ENCODE results near the gene COL6A5. TPM values are rescaled to one million over a fixed set of nuclear protein-coding genes. Genes with fewer than 3 reads are reported as not detected.

COL6A5 gene
- total RNA-seq, 2 donors from 2014 or later = 0.15 TPM; not detected in 1

DNA sequence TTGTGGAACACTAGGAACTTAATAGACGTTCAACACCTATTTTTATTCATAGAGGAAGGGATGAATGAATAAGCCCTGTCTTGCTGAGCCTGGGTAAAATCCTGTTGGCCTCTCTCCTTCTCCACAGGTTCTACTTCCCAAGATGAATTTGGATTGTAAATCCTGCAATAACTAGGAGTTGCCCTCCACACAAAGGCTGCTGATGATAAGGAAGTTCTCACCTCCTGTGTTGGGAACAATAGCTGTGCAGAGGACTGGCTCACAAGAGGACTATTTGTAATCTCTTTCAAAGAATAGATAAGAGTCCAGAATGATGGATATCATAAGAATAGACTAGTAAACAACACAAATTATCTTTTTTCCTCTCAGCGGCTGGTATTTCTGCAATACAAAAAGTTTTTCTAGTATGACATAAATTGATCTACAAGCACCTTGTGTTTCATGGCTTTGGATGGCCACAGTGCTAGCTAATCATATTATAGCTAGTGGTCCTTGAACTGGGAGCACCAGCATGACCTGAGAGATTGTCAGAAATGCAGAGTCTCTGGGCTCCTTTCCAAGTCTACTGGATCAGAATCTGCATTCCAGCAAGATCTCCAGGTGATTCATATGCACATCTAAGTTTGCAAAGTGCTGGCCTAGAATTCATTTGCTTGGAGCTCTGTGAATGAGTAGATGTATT, 143.4 kb downstream of the COL6A5 start:
- DNase-seq = no peak
- H3K4me3 ChIP-seq = no peak overlapping the region
- H3K27ac ChIP-seq = no peak overlapping the region
- no peaks in the 10 kb centered on the region for H3K27me3 ChIP-seq
- no peaks in the 10 kb centered on the region for H3K4me1 ChIP-seq
- H3K9me3 ChIP-seq = no peaks in the 10 kb centered on the region
- H3K36me3 ChIP-seq = no peaks in the 10 kb centered on the region
- H3K9ac ChIP-seq (ENCODE audit: low read depth in 2 of 2, low read length in 2 of 2) = no peak overlapping the region
- intact Hi-C loops (cut with DNase I) = no loop called here
- TF ChIP-seq, protein P1, sequence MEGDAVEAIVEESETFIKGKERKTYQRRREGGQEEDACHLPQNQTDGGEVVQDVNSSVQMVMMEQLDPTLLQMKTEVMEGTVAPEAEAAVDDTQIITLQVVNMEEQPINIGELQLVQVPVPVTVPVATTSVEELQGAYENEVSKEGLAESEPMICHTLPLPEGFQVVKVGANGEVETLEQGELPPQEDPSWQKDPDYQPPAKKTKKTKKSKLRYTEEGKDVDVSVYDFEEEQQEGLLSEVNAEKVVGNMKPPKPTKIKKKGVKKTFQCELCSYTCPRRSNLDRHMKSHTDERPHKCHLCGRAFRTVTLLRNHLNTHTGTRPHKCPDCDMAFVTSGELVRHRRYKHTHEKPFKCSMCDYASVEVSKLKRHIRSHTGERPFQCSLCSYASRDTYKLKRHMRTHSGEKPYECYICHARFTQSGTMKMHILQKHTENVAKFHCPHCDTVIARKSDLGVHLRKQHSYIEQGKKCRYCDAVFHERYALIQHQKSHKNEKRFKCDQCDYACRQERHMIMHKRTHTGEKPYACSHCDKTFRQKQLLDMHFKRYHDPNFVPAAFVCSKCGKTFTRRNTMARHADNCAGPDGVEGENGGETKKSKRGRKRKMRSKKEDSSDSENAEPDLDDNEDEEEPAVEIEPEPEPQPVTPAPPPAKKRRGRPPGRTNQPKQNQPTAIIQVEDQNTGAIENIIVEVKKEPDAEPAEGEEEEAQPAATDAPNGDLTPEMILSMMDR (IDR thresholded peaks at IDR 0.05) = no peak

DNA sequence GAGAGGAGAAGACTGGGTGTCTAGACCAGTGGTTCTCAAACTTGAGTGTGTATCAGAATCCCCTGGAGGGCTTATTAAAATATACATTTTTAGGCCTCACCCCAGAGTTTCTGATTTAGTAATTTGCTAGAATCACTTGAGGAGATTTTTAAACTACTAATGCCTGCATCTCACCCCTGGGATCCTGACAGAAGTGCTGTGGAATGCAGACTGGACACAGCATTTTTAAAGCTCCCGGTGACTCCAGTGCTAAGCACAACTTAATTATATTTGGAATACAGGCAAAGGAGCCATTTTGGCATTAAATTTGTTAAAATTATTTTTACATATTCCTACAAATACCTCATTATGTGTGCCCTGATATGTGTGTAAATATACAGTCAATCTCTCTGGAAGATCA, 144.8 kb downstream of the COL6A5 start:
- H3K9ac ChIP-seq (ENCODE audit: low read depth in 2 of 2, low read length in 2 of 2) = no peak overlapping the region
- intact Hi-C loops (cut with DNase I) = no loop called here
- H3K9me3 ChIP-seq = no peaks in the 10 kb centered on the region
- TF ChIP-seq, protein P1 (IDR thresholded peaks at IDR 0.05) = no peak
- H3K27me3 ChIP-seq = no peaks in the 10 kb centered on the region
- no peak for DNase-seq
- no peaks in the 10 kb centered on the region for H3K36me3 ChIP-seq
- no peaks in the 10 kb centered on the region for H3K4me1 ChIP-seq
- H3K4me3 ChIP-seq = no peak overlapping the region
- no peak overlapping the region for H3K27ac ChIP-seq

DNA sequence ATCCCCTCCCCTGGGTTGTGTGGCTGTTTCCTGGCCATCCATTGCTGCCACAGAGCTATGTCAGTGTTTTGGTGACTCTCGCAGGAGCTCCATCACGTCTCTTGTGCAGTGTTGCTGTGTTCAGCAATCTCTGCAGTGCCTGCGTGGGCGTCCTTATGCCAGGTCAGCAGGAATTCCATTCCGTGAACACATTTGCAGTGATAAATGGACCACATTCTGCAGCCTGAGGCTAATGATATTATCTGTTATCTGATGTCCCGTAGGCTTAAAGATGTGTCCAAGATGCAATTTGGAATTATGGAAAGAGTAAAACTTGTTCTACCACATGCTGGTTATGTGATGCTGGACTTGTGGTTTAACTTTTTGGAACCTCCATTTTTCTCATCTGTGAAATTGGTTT, 146.0 kb downstream of the COL6A5 start:
- Histone ChIP-seq H3K36me3 (no peaks in the 10 kb centered on the region), H3K27me3 (no peaks in the 10 kb centered on the region), H3K4me1 (no peaks in the 10 kb centered on the region), H3K9me3 (no peaks in the 10 kb centered on the region), H3K27ac (no peak overlapping the region), H3K4me3 (no peak overlapping the region), H3K9ac (ENCODE audit: low read depth in 2 of 2, low read length in 2 of 2) (no peak overlapping the region)
- TF ChIP-seq, protein P1 (IDR thresholded peaks at IDR 0.05) = no peak
- intact Hi-C loops (cut with DNase I) = no loop called here
- DNase-seq = no peak

DNA sequence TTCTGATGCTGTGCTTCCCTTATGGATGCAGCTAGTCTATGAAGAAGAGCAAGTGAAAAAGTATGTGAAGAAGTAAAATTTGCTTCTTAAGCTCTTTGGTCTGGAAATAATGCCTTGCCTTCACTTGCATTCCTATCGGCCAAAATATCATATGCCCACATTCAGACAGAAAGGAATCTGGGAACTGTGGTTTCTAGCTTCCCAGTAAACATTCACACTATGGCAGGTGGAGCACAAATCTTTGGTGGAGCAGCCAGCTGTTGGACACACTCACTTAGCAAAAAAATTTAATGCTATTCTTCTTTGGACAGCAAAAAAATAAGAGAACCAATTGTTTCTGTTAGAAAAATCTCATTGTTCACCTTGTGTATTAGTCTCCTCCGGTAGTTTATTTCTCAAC, 159.2 kb downstream of the COL6A5 start:
- no peak for DNase-seq
- H3K9me3 ChIP-seq = no peaks in the 10 kb centered on the region
- no peak overlapping the region for H3K27ac ChIP-seq
- intact Hi-C loops (cut with DNase I) = no loop called here
- no peaks in the 10 kb centered on the region for H3K36me3 ChIP-seq
- no peak overlapping the region for H3K9ac ChIP-seq (ENCODE audit: low read depth in 2 of 2, low read length in 2 of 2)
- no peak overlapping the region for H3K4me3 ChIP-seq
- no peaks in the 10 kb centered on the region for H3K4me1 ChIP-seq
- TF ChIP-seq, protein P1 (IDR thresholded peaks at IDR 0.05) = no peak
- H3K27me3 ChIP-seq = no peaks in the 10 kb centered on the region

DNA sequence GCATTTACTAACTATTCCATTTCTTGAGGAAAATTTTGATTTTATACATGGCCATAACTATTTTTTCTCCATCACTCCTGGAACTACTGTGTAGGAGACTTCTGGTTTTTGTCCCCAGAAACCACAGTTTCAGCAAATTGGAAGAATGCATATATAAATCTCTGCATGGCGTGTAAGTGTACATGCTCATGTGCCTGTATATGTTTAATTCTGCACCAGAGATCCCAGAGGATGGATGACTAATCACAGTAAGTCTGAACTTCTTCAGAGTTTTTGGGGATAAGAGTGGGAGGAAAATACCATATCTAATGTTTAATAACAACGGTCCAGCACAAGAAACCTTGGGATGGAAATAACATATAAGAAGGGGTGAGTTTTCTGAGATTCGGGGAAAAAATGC, 160.6 kb downstream of the COL6A5 start:
- Histone ChIP-seq H3K27ac (no peak overlapping the region), H3K27me3 (no peaks in the 10 kb centered on the region), H3K9me3 (no peaks in the 10 kb centered on the region), H3K4me3 (no peak overlapping the region), H3K36me3 (no peaks in the 10 kb centered on the region), H3K9ac (ENCODE audit: low read depth in 2 of 2, low read length in 2 of 2) (no peak overlapping the region), H3K4me1 (no peaks in the 10 kb centered on the region)
- DNase-seq = no peak
- TF ChIP-seq, protein P1 (IDR thresholded peaks at IDR 0.05) = no peak
- intact Hi-C loops (cut with DNase I) = no loop called here

All from colonic mucosa (tissue), 4 donors.